SKM-1 (cell line): ENCODE measurements around the gene FAM170B.

ENCODE experiments used
- DNase-seq: peaks from one replicate; lab custom pipeline; 2025; ENCODE audit not compliant: unreplicated experiment; lab: John Stamatoyannopoulos, UW

The FAM170B gene

DNA sequence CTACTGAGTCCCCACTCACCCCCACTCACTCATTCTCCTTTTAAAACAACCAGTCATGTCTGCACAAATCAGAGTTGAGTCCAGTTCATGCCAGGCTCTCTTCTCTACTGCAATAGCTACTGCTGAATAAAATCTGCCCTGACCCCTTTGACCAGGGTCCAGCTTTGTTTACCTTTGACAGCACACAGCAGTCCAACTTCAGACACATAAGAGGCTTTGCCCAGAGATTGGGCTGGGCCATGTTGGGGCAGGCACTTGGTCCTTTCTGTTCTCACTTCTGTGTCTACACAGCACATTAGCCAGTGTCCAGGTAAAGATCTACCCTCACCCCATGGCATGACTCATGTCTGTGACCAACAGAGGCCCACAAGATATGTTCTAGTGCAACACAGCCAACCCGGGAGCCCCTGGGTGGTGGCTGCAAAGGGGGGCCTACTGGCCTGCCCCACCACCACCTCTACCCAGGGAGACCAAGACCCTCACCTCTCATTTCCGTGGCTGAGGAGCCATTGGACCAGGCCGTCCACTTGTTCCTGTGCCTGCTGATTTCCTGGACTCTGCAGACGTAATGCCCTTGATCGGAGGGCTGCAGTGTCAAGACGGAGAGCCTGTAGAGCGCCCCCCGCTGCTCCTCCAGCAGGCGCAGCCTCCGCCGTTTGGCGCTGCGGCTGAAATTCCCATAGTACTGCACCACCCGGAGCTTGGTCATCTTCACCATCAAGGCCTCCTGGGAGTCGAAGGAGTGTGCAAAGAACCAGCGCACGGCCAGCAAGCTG is 26.5 kb downstream of the FAM170B start:
- DNase-seq = no peak

DNA sequence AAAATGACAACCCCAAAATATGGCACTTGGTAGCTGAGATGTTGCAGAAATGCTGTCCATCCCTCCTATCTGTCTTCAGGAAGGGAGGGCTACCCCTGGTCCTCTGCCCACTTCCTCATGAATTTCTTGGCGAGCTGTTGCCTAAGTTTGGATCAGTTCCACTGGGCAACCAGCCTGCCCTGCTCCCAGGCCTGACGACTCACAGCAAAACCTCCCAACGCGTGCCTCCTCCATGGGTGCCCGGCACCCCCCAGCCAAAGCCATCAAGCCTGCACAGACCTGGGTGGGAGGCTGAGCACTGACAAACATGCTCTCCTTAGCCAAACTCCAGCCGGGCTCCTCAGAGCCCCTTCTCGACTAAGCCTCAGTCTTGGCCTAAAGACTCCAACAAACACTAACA is 27.4 kb downstream of the FAM170B start:
- DNase-seq = no peak

DNA sequence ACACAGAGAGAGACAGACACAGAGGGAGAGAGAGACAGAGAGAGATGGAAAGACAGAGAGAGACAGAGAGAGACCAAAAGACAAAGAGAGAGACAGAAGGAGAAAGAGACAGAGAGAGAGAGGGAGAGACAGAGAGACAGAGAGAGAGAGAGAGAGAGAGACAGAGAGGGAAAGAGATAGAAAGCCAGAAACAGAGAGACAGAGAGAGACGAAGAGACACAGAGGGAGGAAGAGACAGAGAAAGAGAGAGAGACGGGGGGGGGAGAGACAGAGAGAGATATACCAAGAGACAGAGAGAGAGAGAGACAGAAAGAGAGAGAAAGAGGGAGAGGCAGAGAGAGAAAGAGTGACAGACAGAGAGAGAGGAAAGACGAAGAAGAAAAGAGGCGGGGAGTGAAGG is 28.7 kb downstream of the FAM170B start:
- DNase-seq = no peak

DNA sequence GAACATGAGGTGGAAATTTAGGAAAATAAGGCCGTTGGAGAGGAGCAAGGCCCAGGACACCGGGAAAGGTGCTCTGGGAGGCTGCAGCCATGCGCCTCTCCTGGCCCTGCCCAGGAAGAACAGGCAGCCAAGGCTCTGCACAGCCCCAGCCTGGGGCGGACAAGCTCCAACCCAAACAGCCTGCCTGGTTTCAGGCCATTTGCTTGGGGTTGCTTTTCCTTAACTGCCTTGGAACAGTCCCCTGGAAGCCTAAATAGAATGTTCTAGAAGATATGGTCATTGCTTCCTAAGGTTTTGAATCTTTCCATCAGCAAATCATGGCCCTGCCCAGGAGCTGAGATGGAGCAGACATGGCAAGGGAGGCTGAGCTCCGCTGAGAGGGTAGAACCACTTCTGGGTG is 29.5 kb downstream of the FAM170B start:
- DNase-seq = no peak

DNA sequence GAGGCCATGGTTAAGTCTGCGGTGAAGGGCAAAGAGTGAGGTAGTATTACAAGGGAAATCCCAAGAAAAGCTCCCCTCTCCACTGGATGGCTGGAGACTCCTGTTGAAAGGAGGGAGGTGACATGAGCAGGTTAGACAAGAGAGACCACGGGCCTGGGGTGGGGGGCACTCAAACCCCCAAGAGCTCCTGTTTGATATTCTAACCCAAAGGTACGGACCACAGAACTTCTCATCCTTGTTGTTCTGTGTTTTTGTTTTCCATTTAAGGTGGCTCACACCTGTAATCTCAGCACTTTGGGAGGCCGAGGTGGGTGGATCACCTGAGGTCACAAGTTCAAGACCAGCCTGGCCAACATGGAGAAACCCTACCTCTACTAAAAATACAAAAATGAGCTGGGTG is 30.1 kb downstream of the FAM170B start:
- DNase-seq = no peak

DNA sequence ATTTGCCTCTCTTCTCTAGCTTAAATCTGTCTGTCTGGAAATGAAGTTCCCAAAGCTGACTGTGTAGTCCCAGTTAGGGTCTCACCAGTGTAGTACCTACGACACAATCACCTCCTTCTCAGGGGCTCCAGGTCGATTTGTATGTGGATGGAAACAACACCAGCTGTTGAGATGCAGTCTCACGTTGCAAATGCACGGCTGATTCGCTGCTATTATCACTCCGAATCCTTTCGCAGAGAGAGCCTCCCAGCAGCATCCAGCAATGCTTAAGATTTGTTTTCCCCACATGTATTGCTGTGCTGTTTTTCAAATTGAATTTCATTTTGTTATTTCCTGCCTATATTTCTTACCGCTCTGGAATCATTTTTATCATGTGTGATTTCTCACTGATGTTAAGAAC is 34.8 kb downstream of the FAM170B start:
- DNase-seq = no peak

DNA sequence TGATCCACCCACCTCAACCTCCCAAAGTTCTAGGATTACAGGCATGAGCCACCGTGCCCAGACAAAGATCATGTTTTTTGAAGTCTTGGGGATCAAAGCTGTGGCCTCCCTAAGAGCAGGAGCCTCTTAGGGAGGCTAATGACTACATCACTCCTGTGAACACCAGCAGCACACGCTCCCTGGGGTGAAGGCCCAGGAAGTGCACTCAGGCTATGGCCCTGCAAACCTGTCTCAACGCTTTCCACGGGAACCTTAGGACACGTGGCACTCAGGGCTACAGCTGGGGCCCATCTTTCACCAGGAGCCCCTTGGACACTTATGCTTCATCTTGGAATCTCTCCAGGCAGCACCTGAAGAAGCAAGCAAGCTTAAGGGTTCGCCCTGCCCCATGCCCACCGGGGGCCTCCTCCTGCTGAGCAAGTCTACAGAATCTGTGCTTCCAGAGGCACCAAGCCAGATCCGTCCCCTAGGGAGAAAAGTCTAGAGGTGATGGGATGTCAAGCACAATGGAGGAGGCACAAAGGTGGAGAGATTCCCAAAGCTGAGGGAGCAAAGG is 36.9 kb downstream of the FAM170B start:
- DNase-seq = no peak

DNA sequence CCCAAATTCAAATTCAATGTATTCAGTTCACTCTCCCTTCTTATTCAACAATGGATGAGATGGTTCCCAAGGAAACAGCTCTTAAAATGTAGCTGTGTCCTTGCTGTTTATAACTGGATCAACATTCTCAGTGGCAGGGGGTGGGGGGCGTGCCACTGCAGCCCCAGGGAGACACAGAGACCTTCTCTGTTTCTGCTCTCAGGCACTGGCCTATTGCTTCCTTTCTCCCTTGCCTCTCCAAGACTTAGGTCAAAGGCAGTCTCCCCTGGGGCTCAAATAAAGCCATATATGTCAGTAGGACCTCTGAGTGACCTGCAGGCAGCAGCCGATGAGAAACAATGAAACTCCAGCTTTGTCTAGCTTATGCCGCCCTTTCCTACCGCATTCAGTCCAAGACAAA is 39.2 kb downstream of the FAM170B start:
- no peak for DNase-seq

DNA sequence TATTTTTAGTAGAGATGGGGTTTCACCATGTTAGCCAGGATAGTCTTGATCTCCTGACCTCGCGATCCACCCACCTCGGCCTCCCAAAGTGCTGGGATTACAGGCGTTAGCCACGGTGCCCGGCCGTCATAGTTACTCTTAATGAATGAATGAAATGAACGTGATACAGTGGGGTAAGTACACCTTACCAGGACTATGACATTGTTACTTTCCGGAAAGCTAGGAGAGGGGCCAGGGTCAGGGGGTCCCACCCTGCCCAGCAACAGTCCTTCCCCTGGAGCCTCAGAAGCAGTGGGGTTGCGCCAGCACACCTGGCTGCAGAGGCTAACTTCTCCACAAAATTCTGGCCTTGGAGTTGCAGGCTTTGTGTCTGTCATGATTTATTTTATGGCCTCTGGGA is 39.9 kb downstream of the FAM170B start:
- DNase-seq = no peak

DNA sequence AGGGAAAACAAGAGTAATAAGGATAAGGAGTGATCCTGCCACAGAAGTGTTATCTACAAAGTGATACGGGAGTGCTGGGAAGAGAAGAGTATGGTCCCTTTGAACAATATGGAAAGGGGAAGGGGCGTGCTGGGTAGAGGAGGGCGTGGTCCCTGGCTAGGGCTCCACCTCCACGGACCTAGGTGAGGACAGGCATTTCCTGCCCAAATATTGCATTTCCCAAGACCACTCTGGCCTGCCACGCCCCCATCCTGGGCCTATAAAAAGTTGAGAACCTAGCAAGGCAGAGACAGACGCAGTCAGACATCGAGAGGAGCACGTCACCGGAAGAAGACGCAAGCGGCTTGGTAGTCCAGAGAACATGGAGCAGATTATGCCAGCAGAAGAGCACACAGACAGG is 41.3 kb downstream of the FAM170B start:
- DNase-seq = no peak

DNA sequence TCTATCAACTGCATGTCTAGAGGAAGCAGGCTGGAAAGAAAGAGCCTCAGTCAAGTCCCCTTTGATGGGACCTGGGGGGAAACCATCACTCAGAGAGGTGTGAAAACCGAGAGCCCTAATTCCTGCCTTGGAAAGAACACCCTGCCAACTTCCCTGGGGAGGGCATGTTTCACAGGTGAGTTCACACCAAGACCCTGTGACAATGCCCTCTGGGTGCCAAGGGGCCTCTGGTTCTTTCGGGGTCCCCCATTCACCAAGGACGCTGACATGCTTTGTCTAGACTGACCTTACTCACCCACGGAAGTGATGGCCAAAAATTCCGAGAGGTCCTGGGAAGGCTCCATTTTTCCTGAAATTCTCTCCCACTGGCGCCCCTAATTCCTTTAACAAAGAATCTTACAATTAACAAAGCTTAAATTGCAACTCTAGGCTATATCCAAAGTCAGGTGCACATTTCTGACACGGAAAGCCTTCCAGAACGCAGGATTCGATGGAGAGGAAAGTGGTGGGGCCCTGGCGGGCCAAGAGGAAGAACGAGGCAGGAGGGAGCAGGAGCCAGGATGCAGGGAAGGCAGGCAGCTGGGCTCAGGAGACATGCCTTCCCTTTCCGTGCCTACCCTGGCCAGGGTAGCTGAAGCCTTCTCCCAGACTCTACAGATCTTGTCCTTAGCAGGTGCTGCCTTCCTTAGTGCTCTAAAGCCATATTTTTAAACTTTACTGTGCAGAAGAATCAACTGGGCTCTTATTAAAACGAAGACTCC is 42.2 kb downstream of the FAM170B start:
- no peak for DNase-seq

DNA sequence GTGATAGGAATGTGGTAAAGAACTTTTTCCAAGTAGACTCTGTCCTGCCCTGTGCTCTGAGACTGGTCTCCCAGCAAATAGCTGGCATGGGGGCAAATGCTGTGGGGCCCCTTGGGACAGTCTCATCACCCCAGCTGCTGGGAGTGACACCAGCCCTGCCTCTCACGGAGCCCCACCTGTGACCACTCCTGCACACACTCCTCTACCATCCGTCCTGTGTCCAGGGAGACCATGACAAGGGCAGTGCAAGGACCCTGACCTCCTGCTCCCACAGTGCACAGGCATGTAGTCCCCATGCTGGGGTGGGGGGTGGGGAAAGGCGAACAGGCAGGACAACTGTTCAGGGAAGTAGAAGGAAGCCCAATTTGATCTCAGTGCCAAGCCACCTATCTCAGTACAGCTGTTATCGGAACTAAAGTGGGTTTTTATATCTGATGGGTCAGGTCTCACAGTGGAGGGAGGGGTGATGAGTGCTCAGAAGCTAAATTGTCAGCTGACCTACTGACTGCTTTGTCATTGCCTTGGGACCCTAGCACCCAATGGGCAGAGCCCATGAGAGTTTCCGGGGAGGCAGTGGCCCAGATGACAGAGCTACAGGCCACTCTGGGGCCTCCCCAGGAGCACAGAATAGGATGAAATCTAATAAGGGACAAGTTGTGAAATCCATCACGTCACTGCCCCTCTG is 43.0 kb downstream of the FAM170B start:
- no peak for DNase-seq

DNA sequence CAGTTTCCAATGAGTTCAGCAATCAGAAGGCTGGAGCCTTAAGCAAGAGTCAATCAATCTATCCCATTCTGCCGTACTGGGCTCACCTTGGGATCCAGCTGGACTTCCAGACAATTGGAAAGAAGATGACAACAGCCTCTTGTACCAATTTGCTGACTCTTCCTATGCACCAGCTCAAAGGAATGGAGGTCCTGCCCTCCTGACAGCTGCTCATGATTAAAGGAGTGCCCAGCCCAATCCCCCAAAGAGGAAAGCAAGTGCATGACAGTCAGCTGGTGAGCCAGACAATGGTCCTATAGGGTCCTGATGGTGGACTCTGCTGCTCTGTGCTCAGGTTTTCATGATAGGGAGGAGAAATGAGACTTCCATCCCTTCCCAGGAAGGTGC is 43.6 kb downstream of the FAM170B start:
- no peak for DNase-seq

DNA sequence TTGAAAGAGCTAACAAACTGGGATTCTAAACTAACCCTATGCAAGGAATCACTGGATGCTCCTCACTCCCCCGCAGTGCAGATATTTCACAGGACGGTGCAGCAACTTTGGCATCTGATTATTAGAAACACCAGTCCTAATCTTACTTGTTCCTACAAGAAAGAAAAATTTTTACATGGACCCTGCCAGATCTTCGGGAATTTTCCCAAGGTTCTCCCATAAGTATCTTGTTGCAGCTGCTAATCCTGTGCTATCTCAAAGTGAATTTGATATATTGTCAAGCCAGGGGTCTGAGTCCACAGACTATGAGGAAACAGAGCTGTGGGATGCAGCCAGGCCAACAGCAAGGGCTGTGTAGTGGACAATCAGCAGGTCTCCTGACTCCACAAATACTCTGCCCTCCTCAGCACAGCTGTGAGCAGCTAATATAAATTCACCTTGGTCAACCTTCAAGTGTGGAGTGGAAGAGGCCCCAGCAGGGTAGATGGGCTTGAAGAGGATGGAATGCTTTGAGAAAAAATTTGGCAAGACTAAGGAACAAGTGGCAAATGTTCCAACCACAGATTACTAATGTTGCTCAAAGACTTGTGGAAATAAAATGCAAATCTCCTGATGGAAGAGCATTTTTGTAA is 44.1 kb downstream of the FAM170B start:
- no peak for DNase-seq

DNA sequence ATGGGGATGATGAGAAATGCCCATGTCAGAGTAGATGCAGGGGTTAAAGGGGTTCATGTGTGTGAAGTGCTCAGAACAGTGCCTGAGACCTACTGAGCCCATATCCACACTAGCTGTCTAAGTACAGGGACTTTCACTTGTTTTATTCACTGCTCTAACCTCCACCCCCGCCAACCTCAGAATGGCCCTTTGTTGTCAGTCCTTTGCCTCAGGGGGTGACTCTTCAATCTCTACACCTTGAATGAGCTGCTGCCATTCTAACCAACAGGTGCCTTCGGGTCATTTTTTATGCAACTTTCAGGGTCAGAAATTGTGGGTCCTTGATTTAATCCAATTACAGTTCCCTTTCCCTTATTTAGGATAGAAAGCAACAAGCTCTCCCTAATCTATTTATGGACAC is 44.7 kb downstream of the FAM170B start:
- no peak for DNase-seq

DNA sequence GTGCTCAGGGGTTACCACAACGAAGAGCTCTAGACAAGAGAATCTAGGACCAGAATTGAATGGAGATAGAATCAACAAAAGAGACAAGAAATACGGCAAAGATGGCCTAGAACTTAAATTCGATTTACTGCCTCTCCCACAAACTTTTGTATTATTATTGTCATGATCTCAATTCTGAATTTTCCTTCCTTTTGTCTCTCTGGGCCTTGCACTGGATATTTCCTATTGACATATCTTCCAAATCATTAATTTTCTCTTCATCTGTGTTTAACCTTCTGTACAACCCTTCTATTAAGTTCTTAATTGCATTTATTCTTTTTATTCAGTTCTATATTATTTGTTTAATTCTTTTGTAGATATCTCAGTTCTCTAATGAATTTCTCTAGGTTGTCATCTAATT is 46.9 kb downstream of the FAM170B start:
- DNase-seq = no peak

DNA sequence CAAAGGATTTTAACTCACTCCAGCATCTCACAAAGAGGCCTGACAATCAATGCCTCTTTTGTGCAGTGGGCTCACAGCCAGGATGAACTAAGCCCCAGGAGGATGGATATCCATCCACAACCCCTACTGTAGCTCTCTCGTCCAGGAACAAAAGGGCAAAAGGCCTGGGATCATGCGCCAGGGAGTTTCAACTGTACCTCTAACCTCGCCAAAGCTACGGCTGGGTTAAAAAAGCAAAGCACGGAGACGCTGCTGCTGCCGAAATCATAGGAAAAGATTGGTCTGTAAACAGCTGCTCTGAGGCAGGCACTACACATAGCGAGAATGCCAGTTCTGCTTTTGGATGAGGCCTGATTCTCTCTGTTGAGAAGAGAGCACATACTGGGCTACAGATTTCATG is 50.6 kb downstream of the FAM170B start:
- no peak for DNase-seq

DNA sequence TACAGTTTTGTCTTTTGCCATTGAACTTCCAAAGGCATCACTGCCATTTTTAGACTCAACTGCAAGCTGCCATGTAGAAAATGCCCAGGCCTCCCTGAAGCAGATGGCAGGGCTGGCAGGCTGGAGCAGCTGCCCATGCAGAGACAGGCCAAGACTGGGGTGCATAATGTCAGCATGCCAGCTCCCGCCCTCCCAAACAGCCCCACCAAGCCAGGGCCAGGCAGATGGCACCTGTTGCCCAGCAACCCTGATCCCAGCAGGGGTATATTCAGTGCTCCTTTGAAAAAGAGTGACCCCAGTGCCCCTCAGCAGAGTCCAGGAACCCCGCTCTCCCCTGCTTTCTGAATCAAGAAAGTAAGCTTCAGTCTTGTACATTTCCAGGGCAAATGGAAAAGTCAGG is 51.1 kb downstream of the FAM170B start:
- no peak for DNase-seq

DNA sequence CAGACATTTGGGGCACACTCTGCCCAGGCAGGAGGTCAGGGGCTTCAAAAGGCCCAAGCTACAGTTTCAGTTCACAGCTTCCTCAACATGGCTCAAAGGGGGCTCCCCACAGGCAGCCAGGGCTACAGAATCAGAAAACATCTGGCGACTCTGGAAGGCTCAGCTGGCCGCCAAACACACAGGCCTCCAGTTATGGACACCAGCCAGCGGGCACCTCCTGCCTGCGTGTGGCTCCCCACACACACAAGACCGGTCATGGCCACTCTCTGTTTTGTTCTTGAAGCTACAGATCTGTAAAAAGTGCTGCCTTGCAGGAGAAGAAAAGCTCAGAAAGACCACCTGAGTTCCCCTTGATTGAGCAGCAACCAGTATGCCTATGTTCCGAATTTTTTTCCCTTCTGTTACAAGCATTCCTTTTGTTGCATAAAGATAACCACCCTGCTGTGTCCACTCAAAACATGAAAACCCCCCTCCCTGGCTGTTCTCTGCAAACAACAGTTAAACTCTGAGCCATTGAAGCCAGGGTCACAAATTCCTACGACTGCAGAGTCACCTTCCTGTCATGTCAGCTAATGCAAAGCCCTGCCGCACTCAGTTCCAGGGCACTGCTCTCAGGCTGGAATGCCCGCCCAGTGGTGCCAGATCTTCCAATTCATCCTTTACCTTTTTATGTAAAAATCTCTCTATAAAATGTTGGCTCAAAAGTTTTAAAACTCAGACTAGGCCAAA is 52.1 kb downstream of the FAM170B start:
- DNase-seq = no peak
